ENCODE data around the gene CTDP1.
A peak's percentile ranks its signal among the peaks of the same experiment; 100 is the strongest.
"Not testable (repeated sequence)": the region's sequence is repeated elsewhere in the genome, so short reads cannot be mapped to it uniquely, and the experiment has no call there.

Gene CTDP1

DNA sequence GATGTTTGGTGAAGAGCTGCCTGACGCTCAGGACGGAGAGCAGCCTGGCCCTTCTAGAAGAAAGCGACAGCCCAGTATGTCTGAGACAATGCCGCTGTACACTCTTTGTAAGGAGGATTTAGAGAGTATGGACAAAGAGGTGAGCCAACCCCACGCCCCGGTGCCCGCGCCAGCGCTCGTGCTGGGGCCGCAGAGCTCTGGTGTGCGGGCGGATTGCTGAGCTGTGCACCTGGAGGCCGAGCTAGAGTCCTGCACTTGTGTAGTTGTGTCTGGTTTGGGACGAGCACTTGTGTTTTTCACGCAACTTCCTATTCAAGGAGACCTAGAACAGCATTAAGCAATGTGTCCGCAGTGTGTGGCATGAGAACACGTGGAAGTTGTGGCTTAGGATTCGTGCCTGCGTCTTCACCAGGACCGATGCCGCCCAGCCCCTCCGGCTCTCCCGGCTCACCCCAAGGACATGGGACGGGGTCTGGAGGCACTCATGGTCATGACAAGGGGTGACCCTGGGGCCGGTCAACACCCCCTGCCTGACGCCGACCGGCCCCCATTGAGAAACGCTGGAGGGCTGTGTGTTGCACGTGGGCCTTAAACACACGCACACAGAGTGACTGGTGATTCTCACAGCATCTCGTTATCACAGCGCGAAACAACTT lies 49.5 kb downstream of the CTDP1 start:
- DNase-seq, result no peak

DNA sequence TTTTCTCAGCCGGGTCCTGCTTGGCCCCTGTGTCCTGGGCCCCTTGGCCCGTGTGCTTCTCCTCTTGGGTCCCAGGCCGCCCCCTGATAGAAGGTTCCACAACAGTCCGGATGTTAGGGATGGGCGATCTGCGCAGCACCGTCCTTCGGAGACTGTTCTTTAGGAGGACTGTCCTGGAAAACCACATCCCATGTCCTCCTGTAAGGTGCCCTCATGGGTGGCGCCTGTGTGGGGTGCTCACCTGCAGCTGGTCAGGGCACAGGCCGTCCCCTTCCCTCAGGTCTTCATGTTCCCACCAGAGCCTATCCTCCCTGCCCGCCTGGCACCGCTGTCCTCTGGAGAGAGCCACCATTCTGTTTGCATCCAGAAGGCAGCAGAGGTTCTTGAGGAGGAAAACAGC lies 50.0 kb downstream of the CTDP1 start:
- no peak for DNase-seq

DNA sequence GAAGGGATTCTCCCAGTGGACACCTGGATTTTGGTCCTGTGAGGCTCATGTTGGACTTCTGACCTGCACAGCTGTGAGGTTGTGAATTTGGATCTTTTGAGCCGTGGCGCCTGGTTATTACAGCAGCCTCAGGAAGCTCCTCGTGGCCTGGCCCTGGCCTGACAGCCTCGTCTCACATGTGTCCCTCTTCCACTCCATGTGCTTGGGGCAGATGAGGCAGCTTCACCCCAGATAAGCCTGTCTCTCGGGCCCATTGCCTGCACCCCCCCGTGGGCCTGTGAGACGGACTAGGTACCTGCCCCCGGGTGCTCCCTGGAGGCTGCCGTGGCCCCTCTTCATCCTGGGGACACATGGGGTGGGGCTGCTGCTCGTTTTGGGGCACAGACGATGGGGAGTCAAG lies 51.2 kb downstream of the CTDP1 start:
- no peak for DNase-seq

DNA sequence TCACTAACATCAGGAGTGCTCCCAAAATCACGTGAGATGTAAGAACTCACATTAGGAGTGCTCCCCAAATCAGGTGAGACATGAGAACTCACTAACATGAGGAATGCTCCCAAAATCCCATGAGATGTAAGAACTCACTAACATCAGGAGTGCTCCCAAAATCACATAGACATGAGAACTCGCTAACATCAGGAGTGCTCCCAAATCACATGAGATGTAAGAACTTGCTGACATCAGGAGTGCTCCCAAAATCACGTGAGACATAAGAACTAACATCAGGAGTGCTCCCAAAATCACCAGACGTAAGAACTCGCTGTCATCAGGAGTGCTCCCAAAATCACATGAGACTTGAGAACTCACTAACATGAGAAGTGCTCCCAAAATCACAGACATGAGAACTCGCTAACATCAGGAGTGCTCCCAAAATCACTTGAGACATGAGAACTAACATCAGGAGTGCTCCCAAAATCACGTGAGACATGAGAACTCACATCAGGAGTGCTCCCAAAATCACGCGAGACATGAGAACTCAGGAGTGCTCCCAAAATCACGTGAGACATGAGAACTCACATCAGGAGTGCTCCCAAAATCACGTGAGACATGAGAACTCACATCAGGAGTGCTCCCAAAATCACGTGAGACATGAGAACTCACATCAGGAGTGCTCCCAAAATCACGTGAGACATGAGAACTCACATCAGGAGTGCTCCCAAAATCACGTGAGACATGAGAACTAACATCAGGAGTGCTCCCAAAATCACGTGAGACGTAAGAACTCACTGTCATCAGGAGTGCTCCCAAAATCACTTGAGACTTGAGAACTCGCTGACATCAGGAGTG lies 52.5 kb downstream of the CTDP1 start:
- DNase-seq, result peak; percentile 13

DNA sequence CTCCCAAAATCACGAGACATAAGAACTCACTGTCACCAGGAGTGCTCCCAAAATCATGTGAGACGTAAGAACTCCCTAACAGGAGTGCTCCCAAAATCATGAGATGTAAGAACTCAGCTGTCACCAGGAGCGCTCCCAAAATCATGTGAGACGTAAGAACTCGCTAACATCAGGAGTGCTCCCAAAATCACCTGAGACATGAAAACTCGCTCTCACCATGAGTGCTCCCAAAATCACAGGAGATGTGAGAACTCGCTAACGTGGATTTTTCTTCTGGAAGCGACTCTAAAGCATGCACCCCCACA lies 53.1 kb downstream of the CTDP1 start:
- DNase-seq, result peak; percentile 6

DNA sequence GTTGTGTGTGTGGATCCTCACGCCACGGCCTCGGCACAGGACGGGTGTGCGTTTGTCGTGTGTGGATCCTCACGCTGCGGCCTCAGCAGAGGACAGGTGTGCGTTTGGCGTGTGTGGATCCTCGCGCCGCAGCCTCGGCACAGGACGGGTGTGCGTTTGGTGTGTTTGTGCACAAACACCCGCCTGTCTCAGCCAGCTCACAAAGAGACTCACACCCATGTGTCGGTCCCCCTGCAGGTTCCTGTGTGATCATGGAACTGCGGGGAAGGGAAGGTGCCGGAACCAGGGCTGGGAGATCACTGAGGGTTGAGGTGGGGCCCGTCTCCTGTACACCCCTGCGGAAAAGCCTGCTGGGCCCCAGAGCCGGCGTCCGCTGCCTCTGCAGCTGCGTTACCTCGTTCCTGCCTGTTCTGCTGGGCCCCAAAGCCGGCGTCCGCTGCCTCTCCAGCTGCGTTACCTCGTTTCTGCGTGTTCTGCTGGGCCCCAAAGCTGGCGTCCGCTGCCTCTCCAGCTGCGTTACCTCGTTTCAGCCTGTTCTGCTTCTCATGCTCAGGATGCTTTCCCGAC lies 53.6 kb downstream of the CTDP1 start:
- DNase-seq, result no peak

DNA sequence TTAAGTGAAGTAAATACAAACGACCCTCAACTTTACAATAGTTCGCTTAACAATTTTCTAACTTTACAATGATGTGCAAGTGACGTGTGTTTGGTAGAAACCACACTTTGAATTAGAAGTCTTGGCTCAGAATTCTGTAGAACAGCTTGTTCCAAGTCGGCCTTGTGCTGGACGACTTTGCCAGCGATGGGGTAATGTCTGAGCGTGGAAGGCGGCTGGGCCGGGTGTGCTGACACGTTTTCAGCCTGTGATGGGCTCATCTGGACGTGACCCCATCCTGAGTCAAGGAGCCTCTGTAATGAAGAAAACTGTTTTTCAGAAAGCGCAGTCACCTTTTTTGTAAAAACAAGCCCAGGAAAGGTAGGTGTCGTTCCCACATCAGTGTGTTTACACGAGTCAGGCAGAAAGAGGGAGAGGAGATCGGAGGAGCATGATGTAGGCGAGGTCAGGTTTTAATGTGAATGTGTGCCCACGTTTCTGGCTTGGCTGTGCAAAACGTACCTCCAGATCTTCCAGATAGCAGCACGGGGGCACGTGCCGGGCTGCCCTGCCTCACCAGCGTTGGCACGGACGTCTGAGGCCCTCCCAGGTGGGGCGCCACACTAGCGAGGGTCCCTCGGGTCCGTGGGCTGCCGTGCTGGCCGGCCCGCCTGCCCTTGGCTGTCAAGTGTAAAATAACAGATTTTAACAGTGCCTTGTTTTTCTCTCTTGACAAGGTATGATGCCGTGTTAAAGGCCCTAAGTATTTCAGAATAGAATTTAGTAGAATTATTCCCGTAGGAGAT lies 54.6 kb downstream of the CTDP1 start:
- DNase-seq, result no peak

DNA sequence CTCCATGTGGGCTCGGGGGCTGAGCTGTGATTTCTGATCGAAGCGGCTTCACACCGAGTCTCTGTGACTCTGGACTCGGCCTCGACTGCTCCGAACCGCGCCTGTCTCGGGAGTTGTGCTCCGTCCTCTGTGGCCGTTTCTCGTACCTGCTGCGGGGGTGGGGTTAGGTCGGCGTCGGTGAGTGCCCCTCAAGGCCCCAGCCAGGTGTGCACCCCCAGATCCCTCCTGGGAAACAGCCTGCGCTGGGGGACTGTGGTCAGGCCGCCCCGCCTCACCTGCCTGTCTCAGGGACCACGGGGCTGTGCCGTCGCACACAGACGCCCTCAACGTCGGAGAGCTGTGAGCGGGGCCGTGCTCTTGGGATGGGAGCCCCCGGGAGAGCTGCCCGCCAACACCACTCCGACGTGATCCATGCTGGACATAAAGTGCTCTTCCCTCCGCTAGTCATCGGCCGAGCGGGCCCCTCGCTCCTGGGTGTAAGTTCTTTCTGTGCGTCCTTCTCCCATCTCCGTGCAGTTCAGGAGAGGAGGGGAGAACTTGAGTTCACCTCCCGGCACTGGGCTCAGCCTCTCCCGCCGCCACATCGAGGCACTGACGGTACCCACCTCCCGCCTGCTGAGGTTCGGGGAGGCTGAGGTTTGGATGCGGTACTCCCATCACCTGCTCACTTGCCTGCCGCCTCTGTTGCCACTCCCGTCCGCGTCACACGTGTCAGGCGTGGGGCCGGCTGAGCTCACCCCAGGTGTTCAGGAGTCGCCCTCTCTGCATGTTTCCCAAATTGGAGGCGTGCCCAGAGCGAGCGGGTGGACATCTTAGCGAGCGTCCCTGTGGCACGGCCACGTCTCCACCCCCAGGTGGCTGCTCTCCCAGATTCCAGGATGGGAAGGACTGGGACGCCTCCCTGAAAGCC lies 55.7 kb downstream of the CTDP1 start:
- DNase-seq, result no peak

DNA sequence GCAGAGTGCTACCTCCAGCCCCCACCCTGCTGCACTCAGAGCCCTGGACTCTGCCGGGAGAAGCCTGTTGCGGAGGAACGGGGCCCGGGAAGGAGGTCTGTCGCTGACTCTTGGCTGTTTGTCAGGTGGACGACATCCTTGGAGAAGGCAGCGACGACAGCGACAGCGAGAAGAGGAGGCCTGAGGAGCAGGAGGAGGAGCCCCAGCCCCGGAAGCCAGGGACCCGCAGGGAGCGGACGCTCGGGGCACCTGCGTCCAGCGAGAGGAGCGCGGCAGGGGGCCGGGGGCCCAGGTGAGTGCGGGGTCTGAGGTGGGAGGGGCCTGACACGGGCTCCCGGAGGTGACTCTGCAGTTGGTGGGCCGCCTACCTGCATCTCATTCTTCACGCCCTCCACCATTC lies 56.6 kb downstream of the CTDP1 start:
- DNase-seq, result no peak

DNA sequence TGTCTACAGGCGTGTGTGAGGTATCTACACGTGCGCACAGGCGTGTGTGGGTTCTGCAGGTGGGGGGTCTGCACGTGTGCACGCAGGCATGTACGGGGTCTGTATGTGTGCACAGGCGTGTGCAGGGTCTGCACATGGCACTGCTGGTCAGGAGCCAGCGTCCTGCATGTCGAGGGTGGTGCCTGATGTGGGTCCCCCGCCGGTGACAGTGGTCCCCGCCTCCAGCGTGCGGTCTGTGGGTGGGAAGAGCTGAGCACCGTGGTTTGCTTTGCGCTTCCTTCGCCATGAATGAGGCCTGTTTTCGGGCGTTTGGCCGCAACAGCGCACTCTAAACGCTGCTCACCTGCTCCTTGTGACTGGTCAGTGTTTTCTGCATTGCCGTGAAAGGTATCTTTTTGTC lies 57.2 kb downstream of the CTDP1 start:
- DNase-seq, result no peak

DNA sequence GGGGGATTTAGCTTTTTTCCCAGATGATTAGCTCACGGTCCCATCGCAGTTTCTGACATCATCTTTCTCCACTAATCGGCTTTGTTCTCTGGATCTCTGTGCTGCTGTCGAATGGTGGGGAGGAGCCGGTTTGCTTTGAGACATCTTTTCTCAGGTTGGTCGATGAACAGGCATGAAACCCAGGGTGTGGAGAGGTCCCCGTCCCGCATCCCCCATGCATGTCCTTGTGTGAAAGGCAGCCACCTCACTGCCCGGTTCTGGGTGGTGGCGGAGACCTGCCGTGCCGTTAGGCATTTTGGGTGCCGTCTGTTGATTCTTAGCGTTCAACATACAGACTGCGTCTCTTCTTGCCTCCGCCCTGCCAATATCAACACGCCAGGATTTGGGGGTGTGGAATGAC lies 57.8 kb downstream of the CTDP1 start:
- no peak for DNase-seq

DNA sequence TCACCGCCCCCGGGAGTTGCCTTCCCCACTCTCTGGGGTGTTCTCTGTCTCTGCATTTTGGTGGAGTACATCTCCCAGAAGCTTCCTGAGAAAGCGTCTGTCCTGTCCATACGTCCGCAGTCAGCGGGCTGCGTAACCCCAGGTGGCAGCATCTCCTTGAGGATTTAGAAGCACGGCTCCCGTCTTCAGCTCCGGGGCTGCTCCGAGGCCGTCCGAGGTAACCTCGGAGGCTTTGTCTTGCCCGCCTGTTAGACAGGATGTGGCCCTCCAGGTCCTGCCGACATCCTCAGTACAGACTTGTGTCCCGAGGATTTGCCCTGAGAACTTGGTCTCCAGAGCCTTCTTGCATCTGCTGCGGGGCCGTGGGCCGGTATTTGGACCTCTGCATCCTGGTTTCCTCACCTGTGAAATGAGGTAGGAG lies 58.4 kb downstream of the CTDP1 start:
- no peak for DNase-seq

DNA sequence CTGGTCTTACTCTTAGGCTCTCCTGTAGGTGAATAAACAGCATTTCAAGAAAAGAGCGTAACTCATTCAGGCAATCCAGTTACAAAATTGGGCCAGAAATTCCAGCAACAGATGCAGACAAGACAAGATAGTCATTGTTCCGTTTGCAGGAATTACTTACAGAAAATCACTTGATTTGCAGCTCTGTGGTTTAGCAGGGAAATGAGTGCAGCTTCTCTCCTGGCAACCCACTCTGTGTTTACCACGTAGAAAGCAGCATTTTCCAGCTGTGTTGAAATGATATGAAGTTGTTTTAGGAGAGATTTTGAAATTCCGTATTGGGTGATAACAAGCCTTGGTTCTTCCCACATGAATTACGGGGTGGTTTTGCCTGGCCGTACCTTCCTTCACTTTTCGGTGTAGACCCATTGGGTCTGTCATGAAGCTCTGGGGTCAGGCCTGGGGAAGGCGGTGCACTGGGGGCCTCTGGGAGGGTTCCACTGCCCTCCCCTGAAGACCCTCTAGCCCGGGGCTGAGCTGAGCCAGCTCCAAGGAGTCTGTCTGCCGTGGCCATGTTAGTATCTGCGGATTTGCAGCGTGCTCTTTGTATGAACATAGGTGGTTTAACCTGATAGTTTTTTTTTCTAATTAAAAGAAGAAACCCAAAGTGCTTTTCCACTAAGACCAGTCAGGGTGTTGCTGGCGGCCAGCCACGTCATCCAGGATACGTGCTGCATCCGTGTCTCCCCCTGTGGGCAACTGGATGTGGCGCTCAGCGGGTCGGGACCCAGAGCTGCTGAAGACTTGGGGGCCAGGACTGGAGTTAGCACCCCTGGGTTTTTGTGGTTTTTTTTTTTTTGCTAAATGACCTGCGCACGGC lies 59.2 kb downstream of the CTDP1 start:
- DNase-seq, result no peak

DNA sequence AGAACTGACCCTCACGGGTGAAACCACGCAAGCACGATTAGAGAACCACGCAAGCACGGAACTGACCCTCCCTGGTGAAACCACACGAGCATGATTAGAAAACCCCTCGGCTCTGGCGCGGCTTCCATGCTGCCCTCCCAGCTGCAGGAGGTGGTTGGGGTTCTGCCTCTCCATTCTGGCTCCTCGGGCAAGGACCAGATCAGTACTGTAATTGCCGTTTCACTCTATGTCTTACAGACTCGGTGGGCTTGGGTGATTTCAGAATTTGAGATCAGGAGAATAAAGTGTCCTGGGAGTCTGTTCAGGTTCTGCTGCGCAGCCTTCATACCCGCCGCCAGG lies 59.8 kb downstream of the CTDP1 start:
- no peak for DNase-seq

DNA sequence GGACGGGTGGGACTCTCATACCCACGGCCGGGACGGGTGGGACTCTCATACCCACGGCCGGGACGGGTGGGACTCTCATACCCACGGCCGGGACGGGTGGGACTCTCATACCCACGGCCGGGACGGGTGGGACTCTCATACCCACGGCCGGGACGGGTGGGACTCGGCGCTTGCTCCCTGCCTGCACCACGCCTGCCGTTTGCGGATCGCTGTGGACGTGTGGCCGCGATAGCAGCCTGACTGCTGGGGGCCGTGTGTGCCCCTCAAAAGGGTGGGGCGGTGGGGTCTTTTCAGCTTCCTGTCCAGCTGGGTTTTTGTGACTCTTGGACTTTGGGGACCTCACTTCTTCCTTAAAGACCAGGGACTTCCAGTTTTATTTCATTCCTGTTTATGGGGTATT lies 60.4 kb downstream of the CTDP1 start:
- DNase-seq, result not testable (repeated sequence)

DNA sequence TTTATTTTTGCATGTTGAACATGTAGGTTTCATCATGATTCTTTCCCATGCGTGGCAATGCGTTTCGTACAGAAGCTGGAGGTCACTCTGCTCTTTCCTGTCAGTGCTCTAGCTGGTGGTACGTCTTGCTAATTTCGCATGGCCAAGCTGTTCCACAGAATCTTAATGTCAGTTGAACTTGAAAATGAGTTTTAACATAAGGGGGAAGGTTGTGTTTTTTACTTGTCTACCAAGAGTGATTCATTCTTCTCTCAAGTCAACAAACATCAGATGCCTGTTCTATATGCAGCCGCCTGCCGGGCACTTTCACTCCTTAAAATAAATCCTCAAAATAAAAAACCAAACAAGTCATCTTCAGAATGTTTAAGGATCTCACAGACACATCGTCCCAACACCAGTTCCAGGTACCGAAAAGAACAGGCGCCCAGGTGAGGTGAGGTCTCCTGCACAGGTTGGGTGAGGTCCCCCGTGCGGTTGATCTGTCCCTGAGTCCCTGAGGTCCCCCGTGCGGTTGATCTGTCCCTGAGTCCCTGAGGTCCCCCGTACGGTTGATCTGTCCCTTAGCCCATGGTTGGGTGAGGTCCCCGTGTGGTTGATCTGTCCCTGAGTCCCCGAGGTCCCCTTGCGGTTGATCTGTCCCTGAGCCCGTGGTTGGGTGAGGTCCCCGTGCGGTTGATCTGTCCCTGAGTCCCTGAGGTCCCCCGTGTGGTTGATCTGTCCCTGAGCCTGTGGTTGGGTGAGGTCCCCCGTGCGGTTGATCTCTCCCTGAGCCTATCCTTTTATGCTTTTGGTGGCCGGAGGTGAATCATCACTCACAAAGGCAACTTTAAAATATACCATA lies 61.1 kb downstream of the CTDP1 start:
- DNase-seq, result no peak

DNA sequence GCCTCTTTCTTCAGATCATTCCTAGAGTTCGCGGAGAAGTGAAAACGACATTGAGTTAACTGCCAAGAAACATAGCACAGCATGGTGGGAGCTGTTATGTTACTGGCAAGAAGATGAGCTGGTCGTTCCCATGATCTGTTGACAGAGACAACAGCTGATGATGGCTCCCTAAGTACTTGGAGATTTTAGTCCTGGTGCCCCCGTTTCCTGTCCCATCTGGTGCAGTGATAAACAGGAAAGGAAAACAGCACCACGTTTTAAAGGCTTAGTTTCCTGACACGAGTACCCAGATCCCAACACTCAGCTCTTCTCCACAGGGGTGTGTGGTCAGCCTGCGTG lies 61.7 kb downstream of the CTDP1 start:
- DNase-seq, result no peak

DNA sequence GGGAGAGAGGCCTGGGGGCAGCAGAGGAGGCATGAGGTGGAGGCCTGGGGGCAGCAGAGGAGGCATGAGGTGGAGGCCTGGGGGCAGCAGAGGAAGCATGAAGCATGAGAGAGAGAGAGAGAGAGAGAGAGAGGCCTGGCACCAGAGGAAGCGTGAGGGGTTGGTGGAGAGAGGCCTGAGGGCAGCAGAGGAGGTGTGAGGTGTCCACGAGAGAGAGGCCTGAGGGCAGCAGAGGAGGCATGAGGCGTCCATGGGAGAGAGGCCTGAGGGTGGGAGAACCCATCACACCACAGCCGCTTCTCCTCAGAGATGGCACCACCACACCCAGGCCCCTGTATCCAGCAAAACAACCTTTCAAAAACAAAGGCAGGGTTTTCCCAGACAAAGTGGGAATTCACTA lies 62.5 kb downstream of the CTDP1 start:
- no peak for DNase-seq

DNA sequence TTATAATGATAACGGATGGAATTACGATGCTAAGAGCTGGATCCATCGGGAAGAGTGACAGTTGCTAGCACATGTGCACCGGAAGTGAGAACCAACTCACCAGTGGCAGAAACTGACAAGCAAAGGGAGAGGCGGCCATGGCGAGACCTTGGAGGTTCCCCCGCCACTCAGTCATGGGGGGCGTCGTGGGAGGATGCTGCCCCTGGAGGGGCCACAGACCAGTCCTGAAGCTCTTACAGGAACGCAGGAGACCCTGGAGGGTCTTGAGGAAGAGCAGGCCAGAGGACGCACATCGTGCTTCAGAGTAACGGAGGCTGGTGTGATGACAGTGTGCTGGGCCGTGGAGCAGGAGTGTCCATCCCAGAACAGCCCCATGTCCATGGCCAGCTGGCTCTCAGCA lies 65.0 kb downstream of the CTDP1 start:
- no peak for DNase-seq

DNA sequence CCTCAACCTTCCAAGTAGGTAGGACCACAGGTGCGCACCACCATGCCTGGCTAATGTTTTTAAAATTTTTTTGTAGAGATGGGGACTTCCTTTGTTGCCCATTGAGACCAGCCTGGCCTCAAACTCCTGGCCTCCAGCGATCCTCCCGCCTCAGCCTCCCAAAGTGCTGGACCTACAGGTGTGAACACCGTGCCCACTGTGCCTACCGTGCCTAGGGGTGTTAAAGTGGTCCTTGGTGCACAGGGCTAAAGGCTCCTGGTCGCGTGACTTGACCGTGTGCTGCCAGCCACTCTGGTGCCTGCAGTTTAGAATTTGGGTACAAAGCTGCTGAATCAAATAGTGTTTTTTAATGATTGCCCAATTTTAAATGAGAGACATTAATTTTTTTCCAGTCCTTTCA lies 67.1 kb downstream of the CTDP1 start:
- no peak for DNase-seq

All from fibroblast of skin of back (primary cell).